Activated CD4-positive, alpha-beta memory T cell treated with anti-CD3 and anti-CD28 coated beads, Interleukin-2, amount 10 ng/mL, durations not matched to agents 7 days and 5 days (primary cell): Measurements from ENCODE around the gene FURIN. TPM values are rescaled to one million over a fixed set of nuclear protein-coding genes. Genes with fewer than 3 reads are reported as not detected.
A peak's percentile ranks its signal among the peaks of the same experiment; 100 is the strongest.

ENCODE experiments used
- CTCF ChIA-PET: fragments of 350-600 bp; sonication (Branson Sonifier 250); formaldehyde crosslinking; loops from one replicate; lab custom pipeline; 2021; ENCODE audit warnings: antibody characterized with exemption, inconsistent platforms; lab: Charles Lee
- POLR2A ChIA-PET: fragments of 350-600 bp; sonication (Branson Sonifier 250); formaldehyde crosslinking; loops from one replicate; lab custom pipeline; 2021; ENCODE audit warnings: antibody characterized with exemption; lab: Charles Lee
- DNase-seq: peaks from one replicate; pipeline ENCODE4 v3.0.0-alpha.2; 2020
- H3K27ac Mint-ChIP-seq: one replicate; pipeline ENCODE4 v1.8.0; 2021; ENCODE audit warnings: mild to moderate bottlenecking, mixed read lengths
- H3K27me3 Mint-ChIP-seq: one replicate; pipeline ENCODE4 v1.8.0; 2021; ENCODE audit warnings: mixed read lengths
- H3K36me3 Mint-ChIP-seq: one replicate; pipeline ENCODE4 v1.8.0; 2021; ENCODE audit warnings: low read depth, mixed read lengths
- H3K4me1 Mint-ChIP-seq: one replicate; pipeline ENCODE4 v1.8.0; 2021; ENCODE audit warnings: mixed read lengths
- H3K4me3 Mint-ChIP-seq: one replicate; pipeline ENCODE4 v1.8.0; 2021; ENCODE audit warnings: mild to moderate bottlenecking, mixed read lengths
- H3K9me3 Mint-ChIP-seq: one replicate; pipeline ENCODE4 v1.8.0; 2021; ENCODE audit warnings: mixed read lengths
- total RNA-seq, 2 experiments: library from RNA; stranded (reverse); gene quantifications; one replicate each; pipeline ENCODE4 v1.2.3, GENCODE V29; 2021

The FURIN gene
- total RNA-seq, 2 experiments from 2014 or later = 550 to 553 TPM

DNA sequence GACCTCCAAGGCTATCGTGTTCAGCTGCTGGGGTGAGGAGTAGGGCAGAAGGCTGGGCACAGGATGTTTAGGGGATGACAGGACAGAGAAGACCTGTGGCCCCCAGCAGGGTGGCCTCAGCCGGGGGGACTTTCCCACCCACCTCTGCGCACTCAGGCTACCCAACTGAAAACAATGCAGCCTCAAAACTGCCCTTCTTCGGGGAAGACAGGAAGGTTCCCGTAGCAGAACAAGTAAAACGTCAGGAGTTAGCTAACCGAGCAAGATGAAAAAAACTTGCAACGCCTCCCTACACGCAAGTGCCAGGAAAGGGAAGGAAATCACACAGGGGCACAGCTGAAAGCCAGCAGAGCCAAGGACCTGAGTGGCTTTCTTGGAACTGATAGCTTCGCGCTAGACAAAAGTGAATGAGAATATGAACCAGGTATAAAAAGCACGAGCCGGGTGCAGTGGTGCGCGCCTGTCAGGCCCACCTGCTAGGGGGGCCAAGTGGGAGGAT, 38.4 kb upstream of the FURIN start:
- ChIA-PET POLR2A (interaction anchor here (0.7 to 6.4 kb wide), 16 partner anchors 8 to 182 kb away, joined by 3 to 143 read pairs (median 9); partner anchors contain the start of genes BLM, FURIN and UNC45A), CTCF (interaction anchor here (0.9 to 3.6 kb wide), 10 partner anchors 8 to 102 kb away, joined by 3 to 14 read pairs (median 6); partner anchors contain the start of gene HDDC3)
- Mint-ChIP-seq H3K27ac (peak overlapping the region; percentile 99), H3K27me3 (no peaks in the 10 kb centered on the region), H3K4me1 (peaks cover 78% of the 10 kb centered on the region), H3K36me3 (peaks cover 39% of the 10 kb centered on the region), H3K4me3 (peak overlapping the region; percentile 58), H3K9me3 (peaks cover 7% of the 10 kb centered on the region)
- DNase-seq = peak; percentile 81

- POLR2A ChIA-PET = interaction anchor here (1.8 to 6.4 kb wide), 3 partner anchors 9 to 19 kb away, joined by 6 to 89 read pairs (median 6); no protein-coding TSS in a partner anchor
- Mint-ChIP-seq H3K27me3 (no peaks in the 10 kb centered on the region), H3K4me1 (peaks cover 87% of the 10 kb centered on the region)
Observed at GRCh38 chr15:90834626-90835025, 33.8 kb upstream of the FURIN start.

GRCh38 chr15:90836296-90836871, 32.0 kb upstream of the FURIN start:
- H3K4me1 Mint-ChIP-seq = peaks cover 82% of the 10 kb centered on the region
- peak overlapping the region; percentile 90 for H3K27ac Mint-ChIP-seq
- ChIA-PET CTCF (interaction anchor here (2.4 kb wide), 1 partner anchor 18 kb away, joined by 12 read pairs; no protein-coding TSS in a partner anchor), POLR2A (interaction anchor here (1.1 to 9.2 kb wide), 2 partner anchors 14 to 34 kb away, joined by 4 to 153 read pairs; no protein-coding TSS in a partner anchor)
- DNase-seq = no peak
- H3K27me3 Mint-ChIP-seq = no peaks in the 10 kb centered on the region
- H3K9me3 Mint-ChIP-seq = no peaks in the 10 kb centered on the region
- H3K4me3 Mint-ChIP-seq = peak overlapping the region; percentile 79
- peaks cover 22% of the 10 kb centered on the region for H3K36me3 Mint-ChIP-seq

More at GRCh38 chr15:90834626-90835025, 33.8 kb upstream of the FURIN start:
- Mint-ChIP-seq H3K4me3 (no peak overlapping the region), H3K36me3 (peaks cover 22% of the 10 kb centered on the region), H3K27ac (peak overlapping the region; percentile 62), H3K9me3 (no peaks in the 10 kb centered on the region)
- CTCF ChIA-PET = no interaction called here
- no peak for DNase-seq

GRCh38 chr15:90837094-90837493, 31.3 kb upstream of the FURIN start:
- CTCF ChIA-PET = interaction anchor here (0.7 to 3.6 kb wide), 7 partner anchors 12 to 188 kb away, joined by 3 to 20 read pairs (median 7); partner anchors contain the start of gene HDDC3
- H3K4me1 Mint-ChIP-seq = peaks cover 83% of the 10 kb centered on the region
- H3K36me3 Mint-ChIP-seq = peaks cover 28% of the 10 kb centered on the region
- no peaks in the 10 kb centered on the region for H3K27me3 Mint-ChIP-seq
- H3K4me3 Mint-ChIP-seq = peak overlapping the region; percentile 79
- POLR2A ChIA-PET = interaction anchor here (1.2 to 9.2 kb wide), 14 partner anchors 10 to 238 kb away, joined by 3 to 153 read pairs (median 16); partner anchors contain the start of genes HDDC3 and MAN2A2
- peak overlapping the region; percentile 90 for H3K27ac Mint-ChIP-seq
- H3K9me3 Mint-ChIP-seq = no peaks in the 10 kb centered on the region
- peak; percentile 53 for DNase-seq

DNA sequence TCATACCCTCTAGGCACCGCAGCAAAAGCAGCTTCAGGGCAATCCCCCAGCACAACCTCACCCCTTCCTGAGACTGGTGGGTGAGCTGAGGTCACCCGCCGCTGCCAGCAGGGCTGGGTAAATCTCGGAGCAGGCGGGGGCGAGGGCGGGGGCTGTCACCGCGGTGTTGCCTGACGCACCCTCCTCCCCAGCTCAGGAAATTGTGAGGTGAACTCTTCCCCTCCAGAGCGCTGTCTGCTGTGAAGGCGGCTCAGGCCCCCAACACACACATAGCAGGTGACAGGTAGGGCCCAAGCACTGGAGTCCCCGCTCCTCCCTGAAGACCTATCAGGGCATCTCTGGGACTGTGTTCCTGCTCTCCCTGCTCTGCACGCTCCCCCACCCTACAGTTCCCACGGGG, 30.2 kb upstream of the FURIN start:
- H3K4me1 Mint-ChIP-seq = peaks cover 81% of the 10 kb centered on the region
- ChIA-PET CTCF (interaction anchor here (1.1 to 3.6 kb wide), 9 partner anchors 8 to 93 kb away, joined by 3 to 20 read pairs (median 6); partner anchors contain the start of gene HDDC3), POLR2A (interaction anchor here (0.9 to 9.2 kb wide), 24 partner anchors 8 to 456 kb away, joined by 3 to 153 read pairs (median 8); partner anchors contain the start of genes BLM, FURIN, HDDC3 and IQGAP1)
- H3K27ac Mint-ChIP-seq = peak overlapping the region; percentile 90
- no peaks in the 10 kb centered on the region for H3K27me3 Mint-ChIP-seq
- no peaks in the 10 kb centered on the region for H3K9me3 Mint-ChIP-seq
- peak overlapping the region; percentile 79 for H3K4me3 Mint-ChIP-seq
- H3K36me3 Mint-ChIP-seq = peaks cover 32% of the 10 kb centered on the region
- peak; percentile 93 for DNase-seq

DNA sequence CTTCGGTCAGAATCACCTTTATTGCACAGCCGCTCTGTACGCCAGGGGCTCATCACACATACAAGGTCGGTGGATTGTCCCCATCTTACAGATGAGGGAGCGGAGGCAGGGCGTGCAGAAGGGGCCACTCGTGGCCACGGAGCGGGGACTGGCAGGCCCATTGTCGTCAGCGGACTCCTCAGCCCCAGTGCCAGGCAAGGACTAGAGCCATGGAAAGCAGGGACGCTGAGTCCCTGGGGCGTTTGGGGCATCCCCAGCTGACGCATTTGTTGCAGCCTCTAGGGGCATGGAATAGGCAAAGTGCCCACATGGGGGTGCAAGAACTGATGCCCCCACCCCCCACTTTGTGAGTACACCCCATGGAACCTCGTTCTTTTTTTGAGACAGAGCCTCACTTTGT, 29.8 kb upstream of the FURIN start:
- ChIA-PET CTCF (interaction anchor here (1.1 to 3.6 kb wide), 10 partner anchors 9 to 93 kb away, joined by 3 to 20 read pairs (median 6); partner anchors contain the start of gene HDDC3), POLR2A (interaction anchor here (0.9 to 9.2 kb wide), 24 partner anchors 8 to 456 kb away, joined by 3 to 153 read pairs (median 8); partner anchors contain the start of genes BLM, FURIN, HDDC3 and IQGAP1)
- peaks cover 35% of the 10 kb centered on the region for H3K36me3 Mint-ChIP-seq
- peaks cover 82% of the 10 kb centered on the region for H3K4me1 Mint-ChIP-seq
- H3K4me3 Mint-ChIP-seq = peak overlapping the region; percentile 79
- H3K27ac Mint-ChIP-seq = peak overlapping the region; percentile 90
- DNase-seq = no peak
- no peaks in the 10 kb centered on the region for H3K9me3 Mint-ChIP-seq
- no peaks in the 10 kb centered on the region for H3K27me3 Mint-ChIP-seq

GRCh38 chr15:90839187-90840071, 29.0 kb upstream of the FURIN start:
- Mint-ChIP-seq H3K27ac (peak overlapping the region; percentile 90), H3K4me1 (peaks cover 83% of the 10 kb centered on the region), H3K4me3 (peak overlapping the region; percentile 79), H3K36me3 (peaks cover 36% of the 10 kb centered on the region), H3K27me3 (no peaks in the 10 kb centered on the region), H3K9me3 (no peaks in the 10 kb centered on the region)
- no peak for DNase-seq
- ChIA-PET CTCF (interaction anchor here (1.1 to 3.6 kb wide), 7 partner anchors 10 to 358 kb away, joined by 3 to 20 read pairs (median 6); no protein-coding TSS in a partner anchor), POLR2A (interaction anchor here (0.8 to 9.2 kb wide), 17 partner anchors 8 to 457 kb away, joined by 3 to 153 read pairs (median 10); partner anchors contain the start of genes BLM, FURIN, HDDC3 and IQGAP1)

GRCh38 chr15:90840157-90840855, 28.1 kb upstream of the FURIN start:
- no peak for DNase-seq
- H3K4me3 Mint-ChIP-seq = peak overlapping the region; percentile 79
- no peaks in the 10 kb centered on the region for H3K9me3 Mint-ChIP-seq
- H3K4me1 Mint-ChIP-seq = peaks cover 81% of the 10 kb centered on the region
- POLR2A ChIA-PET = interaction anchor here (1.4 to 9.2 kb wide), 9 partner anchors 10 to 123 kb away, joined by 7 to 153 read pairs (median 26); partner anchors contain the start of genes BLM, FURIN and HDDC3
- CTCF ChIA-PET = interaction anchor here (1.3 to 3.6 kb wide), 4 partner anchors 9 to 46 kb away, joined by 5 to 20 read pairs (median 11); no protein-coding TSS in a partner anchor
- peak overlapping the region; percentile 90 for H3K27ac Mint-ChIP-seq
- H3K36me3 Mint-ChIP-seq = peaks cover 32% of the 10 kb centered on the region
- H3K27me3 Mint-ChIP-seq = no peaks in the 10 kb centered on the region

GRCh38 chr15:90840954-90841353, 27.4 kb upstream of the FURIN start:
- CTCF ChIA-PET = no interaction called here
- peaks cover 32% of the 10 kb centered on the region for H3K36me3 Mint-ChIP-seq
- H3K27ac Mint-ChIP-seq = no peak overlapping the region

GRCh38 chr15:90844696-90845095, 23.7 kb upstream of the FURIN start:
- POLR2A ChIA-PET = interaction anchor here (0.7 to 2.1 kb wide), 6 partner anchors 13 to 30 kb away, joined by 3 to 11 read pairs (median 4); partner anchors contain the start of gene FURIN

More at GRCh38 chr15:90840954-90841353, 27.4 kb upstream of the FURIN start:
- POLR2A ChIA-PET = interaction anchor here (3.6 to 9.2 kb wide), 3 partner anchors 10 to 27 kb away, joined by 29 to 153 read pairs (median 120); no protein-coding TSS in a partner anchor
- Mint-ChIP-seq H3K4me1 (peaks cover 83% of the 10 kb centered on the region), H3K27me3 (no peaks in the 10 kb centered on the region), H3K9me3 (no peaks in the 10 kb centered on the region), H3K4me3 (no peak overlapping the region)
- no peak for DNase-seq

More at GRCh38 chr15:90844696-90845095, 23.7 kb upstream of the FURIN start:
- H3K36me3 Mint-ChIP-seq = peaks cover 32% of the 10 kb centered on the region
- H3K9me3 Mint-ChIP-seq = no peaks in the 10 kb centered on the region
- DNase-seq = no peak
- CTCF ChIA-PET = interaction anchor here (0.7 to 2.3 kb wide), 3 partner anchors 16 to 41 kb away, joined by 3 to 9 read pairs (median 5); no protein-coding TSS in a partner anchor
- H3K4me1 Mint-ChIP-seq = peaks cover 66% of the 10 kb centered on the region
- no peaks in the 10 kb centered on the region for H3K27me3 Mint-ChIP-seq
- no peak overlapping the region for H3K4me3 Mint-ChIP-seq
- H3K27ac Mint-ChIP-seq = peak overlapping the region; percentile 85
